Temporal lobe (tissue), 2 donors: ENCODE results near the gene TERF2IP. TPM values are rescaled to one million over a fixed set of nuclear protein-coding genes. Genes with fewer than 3 reads are reported as not detected.

ENCODE experiments used
- small RNA-seq: library from RNA; depleted of rRNA; stranded (forward); fragments of <200 nt; gene quantifications from one replicate; pipeline ENCODE3, GENCODE V24; 2014; ENCODE audit warnings: low replicate concordance
- total RNA-seq: library from RNA; depleted of rRNA; stranded (reverse); fragments of >200 nt; gene quantifications from one replicate; pipeline ENCODE4 v1.2.3, GENCODE V29; 2014

The TERF2IP gene
- total RNA-seq, 1 donor from 2014 or later, result 118 TPM

Small RNA genes lying within 50 kb of the gene (small RNA-seq; reads per million reads assigned to genes)
- gene RN7SL520P, result not detected

Other genes with a start within 250 kb of the TERF2IP start
- gene CFDP1, start 214.3 kb upstream of the TERF2IP start, total RNA-seq, result 69.1 TPM
- 17.0 TPM for gene TMEM170A, start 183.1 kb upstream of the TERF2IP start, total RNA-seq
- gene CHST6, start 152.3 kb upstream of the TERF2IP start, total RNA-seq, result 0.74 TPM
- gene CHST5, start 111.7 kb upstream of the TERF2IP start, total RNA-seq, result 0.25 TPM
- 13.0 TPM for gene TMEM231, start 91.5 kb upstream of the TERF2IP start, total RNA-seq
- 109 TPM for gene GABARAPL2, start 81.4 kb upstream of the TERF2IP start, total RNA-seq
- 40.3 TPM for gene ADAT1, start 24.5 kb upstream of the TERF2IP start, total RNA-seq
- gene KARS1, start 108 bp upstream of the TERF2IP start, total RNA-seq, result 67.1 TPM
- gene CPHXL2, start 29.2 kb downstream of the TERF2IP start, total RNA-seq, result not detected
- not detected for gene DUXB, start 53.7 kb downstream of the TERF2IP start, total RNA-seq
- not detected for gene CPHXL, start 78.7 kb downstream of the TERF2IP start, total RNA-seq